ENCODE measurements around the gene ZBTB8OS. TPM values are rescaled to one million over a fixed set of nuclear protein-coding genes. Genes with fewer than 3 reads are reported as not detected.

Gene ZBTB8OS
- total and polyA plus RNA-seq, 9 of the 15 experiments (the other 6 are each of a cell fraction or from before 2014, with no cell fraction given): 54.8 to 230 (median 107) TPM

GRCh38 chr1:32619701-32620485 lies 30.5 kb downstream of the ZBTB8OS start (continued):
- no peak for TF ChIP-seq CHD7 (IDR thresholded peaks at IDR 0.05; ENCODE audit: low read depth, low read length)
- peak; percentile 27; the same call in 1 of the 2 replicates for TF ChIP-seq REST (IDR thresholded peaks at IDR 0.05; ENCODE audit: borderline replicate concordance)
- TF ChIP-seq REST (CRISPR knock-in tag; IDR thresholded peaks at IDR 0.05; ENCODE audit: low read depth): no peak
- TF ChIP-seq POLR2G (IDR thresholded peaks at IDR 0.05; ENCODE audit: low read depth, low read length): no peak
